ENCODE results near the gene ZNF358. TPM values are rescaled to one million over a fixed set of nuclear protein-coding genes. Genes with fewer than 3 reads are reported as not detected.

Gene ZNF358
- total and polyA plus RNA-seq, 10 of the 15 experiments (the other 5 are each of a cell fraction or from before 2014, with no cell fraction given) = 0.09 to 6.3 (median 1.9) TPM; not detected in 1

- in situ Hi-C loops (cut with MboI) (no loop called here), intact Hi-C loops (cut with micrococcal nuclease; ENCODE audit: unreplicated experiment) (no loop called here)
- SMC1A ChIA-PET (ENCODE audit: uncharacterized antibody, unreplicated experiment) = no interaction called here
- H3K9me3 ChIP-seq (replicated peaks; ENCODE audit: control insufficient read depth, insufficient read depth, low read length) = no peaks in the 10 kb centered on the region
- POLR2A ChIA-PET = no interaction called here
- no peak overlapping the region for H2AFZ ChIP-seq (ENCODE audit: control insufficient read depth, low read depth, low read length)
- FAIRE-seq (no peak), DNase-seq (ENCODE audit: low read depth, low spot score) (no peak), ATAC-seq (no peak)
- CTCF ChIA-PET = interaction anchor here (2.2 kb wide), 1 partner anchor 54 kb away, joined by 5 read pairs; no protein-coding TSS in a partner anchor
- no peaks in the 10 kb centered on the region for H3K36me3 ChIP-seq (ENCODE audit: control insufficient read depth in 2 of 2, insufficient read depth in 2 of 2, low read length in 1 of 2)
- no peaks in the 10 kb centered on the region for H3K4me1 ChIP-seq (ENCODE audit: control insufficient read depth, insufficient read depth, low read length)
- no peaks in the 10 kb centered on the region for H3K79me2 ChIP-seq (ENCODE audit: control insufficient read depth, insufficient read depth, low read length)
- H4K20me1 ChIP-seq (ENCODE audit: control insufficient read depth, insufficient read depth) = no peaks in the 10 kb centered on the region
- no peak overlapping the region for H3K9ac ChIP-seq (ENCODE audit: control insufficient read depth, insufficient read depth, low read length)
- no peak overlapping the region for H3K4me2 ChIP-seq (ENCODE audit: control insufficient read depth, insufficient read depth)
- peaks cover 3 to 4% of the 10 kb centered on the region in 2 experiments; a peak in 2 of 4 replicates for H3K27me3 ChIP-seq (replicated peaks in 1 of 2; ENCODE audit: control insufficient read depth in 2 of 2, insufficient read depth in 2 of 2, low read length in 1 of 2)
- RAD21 ChIA-PET (ENCODE audit: unreplicated experiment) = no interaction called here
- H3K27ac ChIP-seq (ENCODE audit: control insufficient read depth, insufficient read depth) = no peak overlapping the region
- H3K4me3 ChIP-seq = no peak overlapping the region
- WGBS (ENCODE audit: insufficient coverage, insufficient replicate concordance, low lambda C conversion rate, missing lambda C conversion rate) = 28% methylated on average over 5 of the region's 5 CpGs
- BruUV-seq (replicated peaks) = no TSS peak
- TF ChIP-seq BRCA1 (IDR thresholded peaks at IDR 0.05; ENCODE audit: low read depth, low read length) (no peak), HDAC6 (IDR thresholded peaks at IDR 0.05; ENCODE audit: unreplicated experiment) (no peak), CBX3 (IDR thresholded peaks at IDR 0.05; ENCODE audit: borderline replicate concordance, low read depth) (no peak), NR2F1 (conservative IDR thresholded peaks at IDR 0.05) (no peak), FOXK2 (IDR thresholded peaks at IDR 0.05) (no peak), ZNF24 (IDR thresholded peaks at IDR 0.05) (no peak), PAX5 (IDR thresholded peaks at IDR 0.05; ENCODE audit: borderline replicate concordance, low read depth, low read length) (no peak), NFYA (IDR thresholded peaks at IDR 0.05; ENCODE audit: borderline replicate concordance, low read depth, low read length) (no peak), GABPA (IDR thresholded peaks at IDR 0.05; ENCODE audit: low read depth) (no peak), SMARCA5 (IDR thresholded peaks at IDR 0.05) (no peak), EED (IDR thresholded peaks at IDR 0.05; ENCODE audit: low read depth) (no peak), CHD2 (IDR thresholded peaks at IDR 0.05; ENCODE audit: borderline replicate concordance, low read depth, low read length) (no peak), BACH1 (IDR thresholded peaks at IDR 0.05; ENCODE audit: borderline replicate concordance) (no peak), YY1 (IDR thresholded peaks at IDR 0.05; ENCODE audit: low read depth, low read length) (no peak), MEF2B (IDR thresholded peaks at IDR 0.05; ENCODE audit: partially characterized antibody, poor library complexity, severe bottlenecking) (no peak), ZNF622 (IDR thresholded peaks at IDR 0.05) (no peak)
- TF ChIP-seq, protein P1, sequence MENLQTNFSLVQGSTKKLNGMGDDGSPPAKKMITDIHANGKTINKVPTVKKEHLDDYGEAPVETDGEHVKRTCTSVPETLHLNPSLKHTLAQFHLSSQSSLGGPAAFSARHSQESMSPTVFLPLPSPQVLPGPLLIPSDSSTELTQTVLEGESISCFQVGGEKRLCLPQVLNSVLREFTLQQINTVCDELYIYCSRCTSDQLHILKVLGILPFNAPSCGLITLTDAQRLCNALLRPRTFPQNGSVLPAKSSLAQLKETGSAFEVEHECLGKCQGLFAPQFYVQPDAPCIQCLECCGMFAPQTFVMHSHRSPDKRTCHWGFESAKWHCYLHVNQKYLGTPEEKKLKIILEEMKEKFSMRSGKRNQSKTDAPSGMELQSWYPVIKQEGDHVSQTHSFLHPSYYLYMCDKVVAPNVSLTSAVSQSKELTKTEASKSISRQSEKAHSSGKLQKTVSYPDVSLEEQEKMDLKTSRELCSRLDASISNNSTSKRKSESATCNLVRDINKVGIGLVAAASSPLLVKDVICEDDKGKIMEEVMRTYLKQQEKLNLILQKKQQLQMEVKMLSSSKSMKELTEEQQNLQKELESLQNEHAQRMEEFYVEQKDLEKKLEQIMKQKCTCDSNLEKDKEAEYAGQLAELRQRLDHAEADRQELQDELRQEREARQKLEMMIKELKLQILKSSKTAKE (IDR thresholded peaks at IDR 0.05; ENCODE audit: low read depth, poor library complexity, severe bottlenecking) = no peak
- TF ChIP-seq, protein P2, sequence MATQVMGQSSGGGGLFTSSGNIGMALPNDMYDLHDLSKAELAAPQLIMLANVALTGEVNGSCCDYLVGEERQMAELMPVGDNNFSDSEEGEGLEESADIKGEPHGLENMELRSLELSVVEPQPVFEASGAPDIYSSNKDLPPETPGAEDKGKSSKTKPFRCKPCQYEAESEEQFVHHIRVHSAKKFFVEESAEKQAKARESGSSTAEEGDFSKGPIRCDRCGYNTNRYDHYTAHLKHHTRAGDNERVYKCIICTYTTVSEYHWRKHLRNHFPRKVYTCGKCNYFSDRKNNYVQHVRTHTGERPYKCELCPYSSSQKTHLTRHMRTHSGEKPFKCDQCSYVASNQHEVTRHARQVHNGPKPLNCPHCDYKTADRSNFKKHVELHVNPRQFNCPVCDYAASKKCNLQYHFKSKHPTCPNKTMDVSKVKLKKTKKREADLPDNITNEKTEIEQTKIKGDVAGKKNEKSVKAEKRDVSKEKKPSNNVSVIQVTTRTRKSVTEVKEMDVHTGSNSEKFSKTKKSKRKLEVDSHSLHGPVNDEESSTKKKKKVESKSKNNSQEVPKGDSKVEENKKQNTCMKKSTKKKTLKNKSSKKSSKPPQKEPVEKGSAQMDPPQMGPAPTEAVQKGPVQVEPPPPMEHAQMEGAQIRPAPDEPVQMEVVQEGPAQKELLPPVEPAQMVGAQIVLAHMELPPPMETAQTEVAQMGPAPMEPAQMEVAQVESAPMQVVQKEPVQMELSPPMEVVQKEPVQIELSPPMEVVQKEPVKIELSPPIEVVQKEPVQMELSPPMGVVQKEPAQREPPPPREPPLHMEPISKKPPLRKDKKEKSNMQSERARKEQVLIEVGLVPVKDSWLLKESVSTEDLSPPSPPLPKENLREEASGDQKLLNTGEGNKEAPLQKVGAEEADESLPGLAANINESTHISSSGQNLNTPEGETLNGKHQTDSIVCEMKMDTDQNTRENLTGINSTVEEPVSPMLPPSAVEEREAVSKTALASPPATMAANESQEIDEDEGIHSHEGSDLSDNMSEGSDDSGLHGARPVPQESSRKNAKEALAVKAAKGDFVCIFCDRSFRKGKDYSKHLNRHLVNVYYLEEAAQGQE (IDR thresholded peaks at IDR 0.05; ENCODE audit: low read depth, low read length) = no peak
- TF ChIP-seq, protein P3, sequence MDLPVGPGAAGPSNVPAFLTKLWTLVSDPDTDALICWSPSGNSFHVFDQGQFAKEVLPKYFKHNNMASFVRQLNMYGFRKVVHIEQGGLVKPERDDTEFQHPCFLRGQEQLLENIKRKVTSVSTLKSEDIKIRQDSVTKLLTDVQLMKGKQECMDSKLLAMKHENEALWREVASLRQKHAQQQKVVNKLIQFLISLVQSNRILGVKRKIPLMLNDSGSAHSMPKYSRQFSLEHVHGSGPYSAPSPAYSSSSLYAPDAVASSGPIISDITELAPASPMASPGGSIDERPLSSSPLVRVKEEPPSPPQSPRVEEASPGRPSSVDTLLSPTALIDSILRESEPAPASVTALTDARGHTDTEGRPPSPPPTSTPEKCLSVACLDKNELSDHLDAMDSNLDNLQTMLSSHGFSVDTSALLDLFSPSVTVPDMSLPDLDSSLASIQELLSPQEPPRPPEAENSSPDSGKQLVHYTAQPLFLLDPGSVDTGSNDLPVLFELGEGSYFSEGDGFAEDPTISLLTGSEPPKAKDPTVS (IDR thresholded peaks at IDR 0.05; ENCODE audit: low read depth, low read length) = no peak
Measured at GRCh38 chr19:7513809-7514642, 1.9 kb upstream of the ZNF358 start.

Data from GM12878 (cell line).